K562 (cell line): ENCODE results near the gene UIMC1. TPM values are rescaled to one million over a fixed set of nuclear protein-coding genes. Genes with fewer than 3 reads are reported as not detected.

Experiments
- BRD4 ChIP-seq: fragments of 200-600 bp; sonication (generic); IDR thresholded peaks from 2 replicates; pipeline ENCODE4 v1.6.1; 2017; ENCODE audit warnings: inconsistent platforms
- DMBX1 ChIP-seq: fragments of 250-450 bp; sonication (Bioruptor Pico); IDR thresholded peaks from 2 replicates; pipeline ENCODE4 v1.8.0; 2022; ENCODE audit warnings: inconsistent platforms, mild to moderate bottlenecking, moderate library complexity, borderline replicate concordance
- DPF2 ChIP-seq: fragments of 450-650 bp; IDR thresholded peaks from 2 replicates; pipeline ENCODE4 v1.6.1; 2016
- EHMT2 ChIP-seq: fragments of 450-650 bp; IDR thresholded peaks from 2 replicates; pipeline ENCODE4 v1.6.1; 2018; ENCODE audit warnings: antibody characterized with exemption
- ETV1 ChIP-seq: fragments of 450-650 bp; conservative IDR thresholded peaks from 2 replicates; pipeline ENCODE4 v1.6.1; 2016; ENCODE audit warnings: missing genetic modification characterization, control low read depth, low read depth, missing compliant biosample characterization
- EZH2 ChIP-seq: IDR thresholded peaks from 2 replicates; pipeline ENCODE4 v1.6.1; 2012; ENCODE audit warnings: low read depth, mild to moderate bottlenecking, inconsistent platforms, low read length, borderline replicate concordance
- GTF2E2 ChIP-seq: fragments of 200-800 bp; sonication (Bioruptor generic); IDR thresholded peaks from 2 replicates; pipeline ENCODE4 v1.6.1; 2016; ENCODE audit warnings: missing genetic modification characterization, missing compliant biosample characterization
- HCFC1 ChIP-seq: IDR thresholded peaks from 2 replicates; pipeline ENCODE4 v1.6.1; 2012; ENCODE audit warnings: low read depth, low read length, improper control_type of control experiment
- KDM2B ChIP-seq: fragments of 250-450 bp; sonication (Bioruptor Pico); IDR thresholded peaks from 2 replicates; pipeline ENCODE4 v1.8.0; 2021; ENCODE audit warnings: mild to moderate bottlenecking, moderate library complexity
- MEF2A ChIP-seq: IDR thresholded peaks from 2 replicates; pipeline ENCODE4 v1.6.1; 2011; ENCODE audit warnings: low read depth, mild to moderate bottlenecking, low read length, moderate library complexity; ENCODE audit not compliant: control insufficient read depth
- MTA3 ChIP-seq: fragments of 450-650 bp; formaldehyde crosslinking; IDR thresholded peaks from 2 replicates; pipeline ENCODE4 v1.6.1; 2017; ENCODE audit warnings: mild to moderate bottlenecking, borderline replicate concordance
- PCBP2 ChIP-seq: fragments of 200-400 bp; formaldehyde crosslinking; IDR thresholded peaks from 2 replicates; pipeline ENCODE4 v1.6.1; 2018; ENCODE audit warnings: low read length, low read depth, mild to moderate bottlenecking, moderate library complexity; ENCODE audit not compliant: poor library complexity, severe bottlenecking
- POLR2AphosphoS5 ChIP-seq: IDR thresholded peaks from 2 replicates; pipeline ENCODE4 v1.6.1; 2011; ENCODE audit warnings: mild to moderate bottlenecking, low read depth, low read length, moderate library complexity; ENCODE audit not compliant: control insufficient read depth, insufficient read depth
- POLR2B ChIP-seq: fragments of 450-650 bp; IDR thresholded peaks from 2 replicates; pipeline ENCODE4 v1.6.1; 2018; ENCODE audit warnings: low read depth; ENCODE audit not compliant: partially characterized antibody
- RBFOX2 ChIP-seq: fragments of 200-400 bp; formaldehyde crosslinking; IDR thresholded peaks from 2 replicates; pipeline ENCODE4 v1.6.1; 2017; ENCODE audit warnings: low read depth, mild to moderate bottlenecking, low read length, moderate library complexity
- RNF2 ChIP-seq: sonication (generic); IDR thresholded peaks from 2 replicates; pipeline ENCODE4 v1.6.1; 2016
- SRF ChIP-seq, 2 experiments: fragments of 250-450, 450-650 bp in 1 of 2; sonication (Bioruptor Pico) in 1 of 2; sonication (generic) in 1 of 2; formaldehyde crosslinking; IDR thresholded peaks; 2 replicates each; pipeline versions ENCODE4 v1.5.0 to v1.5.1; 2020 to 2022; ENCODE audit warnings: mild to moderate bottlenecking in 1 of 2, missing genetic modification reagents in 1 of 2
- SRSF7 ChIP-seq: fragments of 200-400 bp; formaldehyde crosslinking; optimal IDR thresholded peaks from 2 replicates; pipeline ENCODE3; 2017; ENCODE audit warnings: mild to moderate bottlenecking, low read depth, low read length
- TAF7 ChIP-seq: fragments of 450-650 bp; IDR thresholded peaks from 2 replicates; pipeline ENCODE4 v1.6.1; 2016; ENCODE audit warnings: missing genetic modification characterization, missing compliant biosample characterization
- ZBED1 ChIP-seq: IDR thresholded peaks from 2 replicates; pipeline ENCODE4 v1.6.1; 2014
- ZFPM2 ChIP-seq: fragments of 250-450 bp; sonication (Bioruptor Pico); IDR thresholded peaks from 2 replicates; pipeline ENCODE4 v1.5.1; 2022; ENCODE audit warnings: mild to moderate bottlenecking
- ZNF785 ChIP-seq: fragments of 250-450 bp; sonication (Bioruptor Pico); IDR thresholded peaks from 2 replicates; pipeline ENCODE4 v1.4.0; 2020; ENCODE audit warnings: mild to moderate bottlenecking
- polyA plus RNA-seq, 8 experiments: library from polyadenylated mRNA; depleted of rRNA in 4 of 8; stranded (reverse) in 5 of 8; unstranded in 3 of 8; fragments of >200 nt; fragmentation: Nextera tagmentation in 2 of 8; fragmentation: Illumina TruSeq in 1 of 8; extraction: Ambion mirVana in 2 of 8; extraction: Trizol in 1 of 8; gene quantifications; 2 replicates each; pipeline versions ENCODE4 v1.2.1 to v1.2.3, GENCODE V29; 2011 to 2014; ENCODE audit warnings: inconsistent platforms in 1 of 8, missing spikeins in 1 of 8
- total RNA-seq, 7 experiments: library from RNA; depleted of rRNA in 6 of 7; stranded (reverse); fragments of >200 nt in 6 of 7; fragmentation: Illumina TruSeq in 2 of 7; extraction: Trizol in 2 of 7; gene quantifications; 2 replicates each; pipeline versions ENCODE4 v1.2.1 to v1.2.3, GENCODE V29; 2011 to 2021; ENCODE audit warnings: low replicate concordance in 1 of 7
- TF ChIP-seq, protein P1 (sequence below): fragments of 250-450 bp; sonication (Bioruptor Pico); IDR thresholded peaks from 2 replicates; pipeline ENCODE4 v1.4.0; 2020; ENCODE audit warnings: mild to moderate bottlenecking
- TF ChIP-seq, protein P2 (sequence below): IDR thresholded peaks from 2 replicates; pipeline ENCODE4 v1.6.1; 2011; ENCODE audit warnings: borderline replicate concordance, low read depth, mild to moderate bottlenecking, moderate library complexity, low read length; ENCODE audit not compliant: insufficient read depth, poor library complexity, severe bottlenecking

UIMC1 gene
- total and polyA plus RNA-seq, 9 of the 15 experiments (the other 6 are each of a cell fraction or from before 2014, with no cell fraction given) = 14.9 to 51.7 (median 36.8) TPM

DNA sequence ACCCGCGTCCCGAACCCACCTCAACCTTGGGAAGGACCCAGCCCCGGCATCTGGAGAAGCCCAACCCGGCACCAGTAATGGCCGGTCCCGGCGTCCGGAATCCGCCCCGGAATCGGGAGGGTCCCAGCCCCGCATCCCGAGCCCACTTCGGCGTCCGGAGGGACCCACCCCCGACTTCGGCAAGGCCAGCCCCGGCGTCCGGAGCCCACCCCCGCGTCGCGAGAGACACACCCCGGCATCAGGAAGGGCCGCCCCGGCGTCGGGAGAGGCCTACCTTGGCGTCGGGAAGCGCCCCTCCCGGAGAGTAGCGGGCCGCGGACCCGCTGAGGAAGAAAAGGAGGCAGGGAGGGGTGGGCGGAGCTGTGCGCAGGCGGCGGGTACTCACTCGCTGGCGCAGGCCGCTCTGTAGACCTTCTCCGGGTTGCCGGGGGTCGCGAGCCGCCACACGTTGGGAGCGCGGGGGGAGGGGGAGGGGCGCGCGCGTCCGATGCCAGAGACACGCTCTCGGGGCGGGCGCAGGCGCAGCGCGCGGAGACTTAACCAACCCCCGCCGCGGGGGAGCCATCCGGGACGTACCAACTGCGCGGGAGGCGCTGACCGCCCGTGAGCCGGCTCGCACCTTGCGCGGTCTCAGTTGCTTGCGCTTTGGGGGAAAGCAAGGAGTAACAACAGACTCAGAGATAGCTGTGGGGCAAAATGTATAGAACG, at the start of gene UIMC1 (continued):
- TF ChIP-seq EZH2 (no peak), BRD4 (peak; percentile 66; the same call in 1 of the 2 replicates), POLR2AphosphoS5 (peak; percentile 64; the same call in 1 of the 2 replicates), HCFC1 (peak; percentile 55; the same call in 1 of the 2 replicates), EHMT2 (no peak), TAF7 (tag) (0 out of 2 replicates have a peak, but pooled peaks have one; percentile 17), RNF2 (peak; percentile 74), PCBP2 (no peak), MTA3 (peak; percentile 83; the same call in 1 of the 2 replicates), GTF2E2 (tag) (no peak), KDM2B (CRISPR knock-in tag) (0 out of 2 replicates have a peak, but pooled peaks have one; percentile 20), RBFOX2 (peak; percentile 88), ZNF785 (CRISPR knock-in tag) (no peak), SRSF7 (no peak), SRF (CRISPR knock-in tag; IDR thresholded peaks at IDR 0.05) (0 out of 4 replicates have a peak, but pooled peaks of 1 of the 2 experiments have one; percentile 15), ETV1 (tag) (peak; percentile 52), POLR2B (peak; percentile 32), ZFPM2 (no peak), ZBED1 (peak; percentile 58; the same call in 1 of the 2 replicates), DMBX1 (CRISPR knock-in tag) (no peak), DPF2 (0 out of 2 replicates have a peak, but pooled peaks have one; percentile 56), MEF2A (no peak)
- TF ChIP-seq, protein P1, sequence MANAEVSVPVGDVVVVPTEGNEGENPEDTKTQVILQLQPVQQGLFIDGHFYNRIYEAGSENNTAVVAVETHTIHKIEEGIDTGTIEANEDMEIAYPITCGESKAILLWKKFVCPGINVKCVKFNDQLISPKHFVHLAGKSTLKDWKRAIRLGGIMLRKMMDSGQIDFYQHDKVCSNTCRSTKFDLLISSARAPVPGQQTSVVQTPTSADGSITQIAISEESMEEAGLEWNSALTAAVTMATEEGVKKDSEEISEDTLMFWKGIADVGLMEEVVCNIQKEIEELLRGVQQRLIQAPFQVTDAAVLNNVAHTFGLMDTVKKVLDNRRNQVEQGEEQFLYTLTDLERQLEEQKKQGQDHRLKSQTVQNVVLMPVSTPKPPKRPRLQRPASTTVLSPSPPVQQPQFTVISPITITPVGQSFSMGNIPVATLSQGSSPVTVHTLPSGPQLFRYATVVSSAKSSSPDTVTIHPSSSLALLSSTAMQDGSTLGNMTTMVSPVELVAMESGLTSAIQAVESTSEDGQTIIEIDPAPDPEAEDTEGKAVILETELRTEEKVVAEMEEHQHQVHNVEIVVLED (CRISPR knock-in tag) = peak; percentile 65; the same call in 1 of the 2 replicates
- TF ChIP-seq, protein P2, sequence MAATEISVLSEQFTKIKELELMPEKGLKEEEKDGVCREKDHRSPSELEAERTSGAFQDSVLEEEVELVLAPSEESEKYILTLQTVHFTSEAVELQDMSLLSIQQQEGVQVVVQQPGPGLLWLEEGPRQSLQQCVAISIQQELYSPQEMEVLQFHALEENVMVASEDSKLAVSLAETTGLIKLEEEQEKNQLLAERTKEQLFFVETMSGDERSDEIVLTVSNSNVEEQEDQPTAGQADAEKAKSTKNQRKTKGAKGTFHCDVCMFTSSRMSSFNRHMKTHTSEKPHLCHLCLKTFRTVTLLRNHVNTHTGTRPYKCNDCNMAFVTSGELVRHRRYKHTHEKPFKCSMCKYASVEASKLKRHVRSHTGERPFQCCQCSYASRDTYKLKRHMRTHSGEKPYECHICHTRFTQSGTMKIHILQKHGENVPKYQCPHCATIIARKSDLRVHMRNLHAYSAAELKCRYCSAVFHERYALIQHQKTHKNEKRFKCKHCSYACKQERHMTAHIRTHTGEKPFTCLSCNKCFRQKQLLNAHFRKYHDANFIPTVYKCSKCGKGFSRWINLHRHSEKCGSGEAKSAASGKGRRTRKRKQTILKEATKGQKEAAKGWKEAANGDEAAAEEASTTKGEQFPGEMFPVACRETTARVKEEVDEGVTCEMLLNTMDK = no peak
